HepG2 (cell line): Measurements from ENCODE around the gene PRKG1. TPM values are rescaled to one million over a fixed set of nuclear protein-coding genes. Genes with fewer than 3 reads are reported as not detected.

ENCODE experiments used
- ATAC-seq: fragments of 200-7000 bp; cut with Tn5 transposase; 3 replicates; pipeline ENCODE4 v1.9.1; 2020; ENCODE audit warnings: mild to moderate bottlenecking, moderate library complexity
- BruUV-seq: library from RNA; stranded (reverse); fragments of 400-500 nt; replicated peaks from 2 replicates; lab custom pipeline; 2021; lab: Mats Ljungman, UMichigan
- CTCF ChIA-PET: fragments of 300-600 bp; formaldehyde crosslinking; extraction: SDS; loops from one replicate; lab custom pipeline; 2021; ENCODE audit warnings: low total read pairs, inconsistent platforms, low intra/inter-chr PET ratio; lab: Yijun Ruan, JAX
- POLR2A ChIA-PET: fragments of 350-600 bp; sonication (Branson Sonifier 250); formaldehyde crosslinking; loops from one replicate; lab custom pipeline; 2020; ENCODE audit warnings: antibody characterized with exemption, inconsistent platforms; lab: Yijun Ruan, JAX
- DNase-seq: peaks from one replicate; pipeline ENCODE4 v3.0.0-alpha.2; 2015; ENCODE audit warnings: low spot score
- FAIRE-seq: peaks from 3 replicates; lab custom pipeline; 2011; peaks lifted over from hg19 to GRCh38; lab: Jason Lieb, UNC
- H2AFZ ChIP-seq: one replicate; pipeline ENCODE4 v1.6.1; 2011; ENCODE audit warnings: low read length, inconsistent platforms
- H3K27ac ChIP-seq: fragments of 300-600 bp; 3 replicates; pipeline ENCODE4 v1.8.0; 2011; ENCODE audit warnings: mixed run types, mild to moderate bottlenecking, mixed read lengths, low read length, inconsistent platforms; ENCODE audit not compliant: insufficient read depth; ENCODE audit errors: extremely low read length
- H3K27me3 ChIP-seq, 2 experiments: fragments of 200-600 bp in 1 of 2; 2 replicates in 1 of 2; 3 replicates in 1 of 2; pipeline versions ENCODE4 v1.6.0 to v1.8.0; 2011; ENCODE audit warnings: low read length in 2 of 2, mild to moderate bottlenecking in 2 of 2, moderate library complexity in 2 of 2, inconsistent platforms in 1 of 2; ENCODE audit not compliant: insufficient read depth in 2 of 2, control insufficient read depth in 1 of 2
- H3K36me3 ChIP-seq, 2 experiments: fragments of 200-600 bp in 1 of 2; replicated peaks in 1 of 2; 2 replicates in 1 of 2; 3 replicates in 1 of 2; pipeline versions ENCODE4 v1.5.1 to v1.8.0; 2011; ENCODE audit warnings: low read length in 2 of 2, inconsistent platforms in 1 of 2; ENCODE audit not compliant: insufficient read depth in 2 of 2, control insufficient read depth in 1 of 2
- H3K4me1 ChIP-seq: 2 replicates; pipeline ENCODE4 v1.5.1; 2012; ENCODE audit warnings: low read length, inconsistent platforms; ENCODE audit not compliant: insufficient read depth
- H3K4me2 ChIP-seq: 2 replicates; pipeline ENCODE4 v1.6.0; 2011; ENCODE audit warnings: low read depth, low read length, inconsistent platforms
- H3K4me3 ChIP-seq, 3 experiments: fragments of 200-600 bp in 1 of 3; sonication (generic), shearing (Covaris generic) in 1 of 3; replicated peaks in 1 of 3; 2 replicates each; pipeline ENCODE4 v1.5.1; 2011 to 2016; ENCODE audit warnings: low read length in 3 of 3, inconsistent platforms in 2 of 3, low read depth in 2 of 3, mild to moderate bottlenecking in 2 of 3, control low read depth in 1 of 3, mixed read lengths in 1 of 3; ENCODE audit not compliant: insufficient read depth in 1 of 3
- H3K79me2 ChIP-seq: one replicate; pipeline ENCODE4 v1.6.1; 2011; ENCODE audit warnings: low read length, inconsistent platforms; ENCODE audit not compliant: insufficient read depth
- H3K9ac ChIP-seq: 2 replicates; pipeline ENCODE4 v1.6.0; 2011; ENCODE audit warnings: mild to moderate bottlenecking, low read depth, low read length, inconsistent platforms; ENCODE audit not compliant: insufficient read depth
- H3K9me3 ChIP-seq: 2 replicates; pipeline ENCODE4 v1.5.1; 2012; ENCODE audit warnings: mild to moderate bottlenecking, low read length
- H4K20me1 ChIP-seq: 2 replicates; pipeline ENCODE4 v1.6.0; 2011; ENCODE audit warnings: inconsistent platforms, mild to moderate bottlenecking, low read length, moderate library complexity; ENCODE audit not compliant: insufficient read depth
- ELF3 ChIP-seq: IDR thresholded peaks from 2 replicates; pipeline ENCODE4 v1.6.1; 2016; ENCODE audit warnings: missing genetic modification reagents, missing compliant biosample characterization
- IKZF1 ChIP-seq: fragments of 450-650 bp; IDR thresholded peaks from 2 replicates; pipeline ENCODE4 v1.7.1; 2016
- POGZ ChIP-seq: sonication (generic); formaldehyde crosslinking; IDR thresholded peaks from 2 replicates; pipeline ENCODE4 v1.4.0; 2020; ENCODE audit warnings: mild to moderate bottlenecking, missing genetic modification reagents
- ZBTB33 ChIP-seq: sonication (generic); formaldehyde crosslinking; IDR thresholded peaks from 2 replicates; pipeline ENCODE4 v1.4.0; 2020; ENCODE audit warnings: missing genetic modification reagents
- ZNF260 ChIP-seq: sonication (generic); formaldehyde crosslinking; IDR thresholded peaks from 2 replicates; pipeline ENCODE4 v1.4.0; 2020; ENCODE audit warnings: missing genetic modification reagents, low read depth, mild to moderate bottlenecking, borderline replicate concordance
- ZNF362 ChIP-seq: sonication (generic); formaldehyde crosslinking; IDR thresholded peaks from 2 replicates; pipeline ENCODE4 v1.4.0; 2020; ENCODE audit warnings: missing genetic modification reagents, mild to moderate bottlenecking, borderline replicate concordance
- ZNF44 ChIP-seq: sonication (generic); formaldehyde crosslinking; IDR thresholded peaks from 2 replicates; pipeline ENCODE4 v1.5.1; 2020; ENCODE audit warnings: mild to moderate bottlenecking, missing genetic modification reagents
- ZNF496 ChIP-seq: sonication (generic); formaldehyde crosslinking; IDR thresholded peaks from 2 replicates; pipeline ENCODE4 v1.8.1; 2023; ENCODE audit warnings: mild to moderate bottlenecking, moderate library complexity, missing genetic modification reagents; ENCODE audit not compliant: insufficient replicate concordance
- ZNF550 ChIP-seq: sonication (generic); formaldehyde crosslinking; IDR thresholded peaks from 2 replicates; pipeline ENCODE4 v1.4.0; 2020; ENCODE audit warnings: mild to moderate bottlenecking, missing genetic modification reagents, borderline replicate concordance
- ZNF552 ChIP-seq: sonication (generic); formaldehyde crosslinking; IDR thresholded peaks from 2 replicates; pipeline ENCODE4 v1.9.0; 2022; ENCODE audit warnings: missing genetic modification reagents, mild to moderate bottlenecking, borderline replicate concordance
- ZNF619 ChIP-seq: sonication (generic); formaldehyde crosslinking; IDR thresholded peaks from 2 replicates; pipeline ENCODE4 v1.4.0; 2020; ENCODE audit warnings: mild to moderate bottlenecking, missing genetic modification reagents
- ZNF816 ChIP-seq: sonication (generic); formaldehyde crosslinking; IDR thresholded peaks from 2 replicates; pipeline ENCODE4 v1.8.0; 2022; ENCODE audit warnings: missing genetic modification reagents, mild to moderate bottlenecking, borderline replicate concordance
- WGBS: methylation state at CpG from one replicate; pipeline ENCODE4 v1.1.6; 2017; ENCODE audit warnings: low lambda C conversion rate; 5-methylcytosine and 5-hydroxymethylcytosine counted together
- in situ Hi-C: cut with HindIII; loops from 2 replicates; pipeline ENCODE4 v1.10.0; 2017; ENCODE audit warnings: low pct_unique_long_range_greater_than_20kb; ENCODE audit not compliant: extremely low pct_ligation_motif_present
- intact Hi-C: fragments of 100-400 bp; cut with micrococcal nuclease; formaldehyde crosslinking; loops from one replicate; pipeline ENCODE4 v1.10.0; 2022; ENCODE audit not compliant: unreplicated experiment
- polyA plus RNA-seq, 8 experiments: library from polyadenylated mRNA; depleted of rRNA in 3 of 8; stranded (reverse) in 7 of 8; unstranded in 1 of 8; fragments of >200 nt; fragmentation: Illumina TruSeq in 4 of 8; extraction: Trizol in 4 of 8; gene quantifications; 2 replicates each; pipeline versions ENCODE4 v1.2.1 to v1.2.3, GENCODE V29; 2011 to 2016; ENCODE audit warnings: low read depth in 4 of 8, missing spikeins in 1 of 8, mixed read lengths in 1 of 8; ENCODE audit not compliant: insufficient read depth in 1 of 8
- total RNA-seq, 5 experiments: library from RNA; depleted of rRNA; stranded (reverse); fragments of >200 nt; fragmentation: Illumina TruSeq; extraction: Trizol; gene quantifications; 2 replicates each; pipeline ENCODE4 v1.2.3, GENCODE V29; 2016; ENCODE audit warnings: low read depth in 1 of 5
- TF ChIP-seq, protein P1 (sequence below), 2 experiments: sonication (generic) in 1 of 2; formaldehyde crosslinking in 1 of 2; IDR thresholded peaks; 2 replicates each; pipeline versions ENCODE4 v1.4.0 to v1.6.1; 2016 to 2020; ENCODE audit warnings: borderline replicate concordance in 1 of 2, low read depth in 1 of 2, mild to moderate bottlenecking in 1 of 2, missing genetic modification reagents in 1 of 2
- TF ChIP-seq, protein P2 (sequence below): sonication (generic); formaldehyde crosslinking; IDR thresholded peaks from 2 replicates; pipeline ENCODE4 v1.5.0; 2020; ENCODE audit warnings: mild to moderate bottlenecking, missing genetic modification reagents

Gene PRKG1
- total and polyA plus RNA-seq, 2 of the 13 experiments (the other 11 are each of a cell fraction or from before 2014, with no cell fraction given) = 0.01 TPM; not detected in 1

GRCh38 chr10:51171946-51172345 is 97.7 kb downstream of the PRKG1 start:
- H3K9me3 ChIP-seq = no peaks in the 10 kb centered on the region
- no peaks in the 10 kb centered on the region for H4K20me1 ChIP-seq
- no peaks in the 10 kb centered on the region for H3K27me3 ChIP-seq
- ChIA-PET CTCF (no interaction called here), POLR2A (no interaction called here)
- intact Hi-C loops = no loop called here
- FAIRE-seq (no peak), ATAC-seq (no peak), DNase-seq (no peak)
- H2AFZ ChIP-seq = no peak overlapping the region
- no peaks in the 10 kb centered on the region for H3K36me3 ChIP-seq
- no peak overlapping the region for H3K4me3 ChIP-seq
- H3K27ac ChIP-seq = no peak overlapping the region
- in situ Hi-C loops = no loop called here
- H3K79me2 ChIP-seq = no peaks in the 10 kb centered on the region
- no TSS peak for BruUV-seq
- no peaks in the 10 kb centered on the region for H3K4me1 ChIP-seq
- no peak for TF ChIP-seq ZNF260 (CRISPR knock-in tag)
- TF ChIP-seq ZNF619 = no peak
- TF ChIP-seq, protein P1, sequence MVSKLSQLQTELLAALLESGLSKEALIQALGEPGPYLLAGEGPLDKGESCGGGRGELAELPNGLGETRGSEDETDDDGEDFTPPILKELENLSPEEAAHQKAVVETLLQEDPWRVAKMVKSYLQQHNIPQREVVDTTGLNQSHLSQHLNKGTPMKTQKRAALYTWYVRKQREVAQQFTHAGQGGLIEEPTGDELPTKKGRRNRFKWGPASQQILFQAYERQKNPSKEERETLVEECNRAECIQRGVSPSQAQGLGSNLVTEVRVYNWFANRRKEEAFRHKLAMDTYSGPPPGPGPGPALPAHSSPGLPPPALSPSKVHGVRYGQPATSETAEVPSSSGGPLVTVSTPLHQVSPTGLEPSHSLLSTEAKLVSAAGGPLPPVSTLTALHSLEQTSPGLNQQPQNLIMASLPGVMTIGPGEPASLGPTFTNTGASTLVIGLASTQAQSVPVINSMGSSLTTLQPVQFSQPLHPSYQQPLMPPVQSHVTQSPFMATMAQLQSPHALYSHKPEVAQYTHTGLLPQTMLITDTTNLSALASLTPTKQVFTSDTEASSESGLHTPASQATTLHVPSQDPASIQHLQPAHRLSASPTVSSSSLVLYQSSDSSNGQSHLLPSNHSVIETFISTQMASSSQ (IDR thresholded peaks at IDR 0.05; ENCODE audit: low read depth) = no peak
- TF ChIP-seq, protein P1 (CRISPR knock-in tag; IDR thresholded peaks at IDR 0.05; ENCODE audit: borderline replicate concordance) = no peak
- TF ChIP-seq, protein P2, sequence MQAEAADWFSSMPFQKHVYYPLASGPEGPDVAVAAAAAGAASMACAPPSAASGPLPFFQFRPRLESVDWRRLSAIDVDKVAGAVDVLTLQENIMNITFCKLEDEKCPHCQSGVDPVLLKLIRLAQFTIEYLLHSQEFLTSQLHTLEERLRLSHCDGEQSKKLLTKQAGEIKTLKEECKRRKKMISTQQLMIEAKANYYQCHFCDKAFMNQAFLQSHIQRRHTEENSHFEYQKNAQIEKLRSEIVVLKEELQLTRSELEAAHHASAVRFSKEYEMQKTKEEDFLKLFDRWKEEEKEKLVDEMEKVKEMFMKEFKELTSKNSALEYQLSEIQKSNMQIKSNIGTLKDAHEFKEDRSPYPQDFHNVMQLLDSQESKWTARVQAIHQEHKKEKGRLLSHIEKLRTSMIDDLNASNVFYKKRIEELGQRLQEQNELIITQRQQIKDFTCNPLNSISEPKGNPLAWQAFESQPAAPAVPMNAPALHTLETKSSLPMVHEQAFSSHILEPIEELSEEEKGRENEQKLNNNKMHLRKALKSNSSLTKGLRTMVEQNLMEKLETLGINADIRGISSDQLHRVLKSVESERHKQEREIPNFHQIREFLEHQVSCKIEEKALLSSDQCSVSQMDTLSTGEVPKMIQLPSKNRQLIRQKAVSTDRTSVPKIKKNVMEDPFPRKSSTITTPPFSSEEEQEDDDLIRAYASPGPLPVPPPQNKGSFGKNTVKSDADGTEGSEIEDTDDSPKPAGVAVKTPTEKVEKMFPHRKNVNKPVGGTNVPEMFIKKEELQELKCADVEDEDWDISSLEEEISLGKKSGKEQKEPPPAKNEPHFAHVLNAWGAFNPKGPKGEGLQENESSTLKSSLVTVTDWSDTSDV = no peak
- no peak for TF ChIP-seq IKZF1
- TF ChIP-seq POGZ = no peak
- no peak for TF ChIP-seq ZNF362 (CRISPR knock-in tag)
- TF ChIP-seq ELF3 (CRISPR knock-in tag) = no peak
- TF ChIP-seq ZNF44 (CRISPR knock-in tag) = no peak
- no peak for TF ChIP-seq ZNF550 (CRISPR knock-in tag)
- TF ChIP-seq ZNF816 (CRISPR knock-in tag) = no peak
- TF ChIP-seq ZNF496 (CRISPR knock-in tag) = no peak
- no peak for TF ChIP-seq ZNF552 (CRISPR knock-in tag)
- no peak for TF ChIP-seq ZBTB33
- TF ChIP-seq, all 625 proteins: peak for 0
- 2% methylated on average over 2 of the region's 2 CpGs for WGBS
- H3K4me2 ChIP-seq = no peak overlapping the region
- H3K9ac ChIP-seq = no peak overlapping the region
